H9 (cell line): ENCODE results near the gene SAP25. TPM values are rescaled to one million over a fixed set of nuclear protein-coding genes. Genes with fewer than 3 reads are reported as not detected.

Experiments
- DNase-seq: peaks from one replicate; pipeline ENCODE4 v3.0.0-alpha.2; 2017
- H2AFZ ChIP-seq: one replicate; pipeline ENCODE4 v1.6.1; 2013; ENCODE audit warnings: mild to moderate bottlenecking, low read length, control low read depth, moderate library complexity
- H2AK5ac ChIP-seq: 2 replicates; pipeline ENCODE4 v1.6.1; 2013; ENCODE audit warnings: low read length, control low read depth, mixed read lengths; ENCODE audit not compliant: insufficient read length
- H2BK120ac ChIP-seq: one replicate; pipeline ENCODE4 v1.6.1; 2013; ENCODE audit warnings: low read depth, mild to moderate bottlenecking, low read length, control low read depth, inconsistent platforms; ENCODE audit not compliant: poor library complexity, severe bottlenecking
- H2BK12ac ChIP-seq: 2 replicates; pipeline ENCODE4 v1.6.1; 2013; ENCODE audit warnings: low read length, control low read depth, mixed read lengths, low read depth; ENCODE audit not compliant: insufficient read length
- H2BK15ac ChIP-seq: 2 replicates; pipeline ENCODE4 v1.6.1; 2013; ENCODE audit warnings: low read depth, low read length, control low read depth
- H2BK20ac ChIP-seq: one replicate; pipeline ENCODE4 v1.6.1; 2013; ENCODE audit warnings: low read depth, mild to moderate bottlenecking, low read length, control low read depth, inconsistent platforms; ENCODE audit not compliant: poor library complexity, severe bottlenecking
- H2BK5ac ChIP-seq: 2 replicates; pipeline ENCODE4 v1.6.1; 2013; ENCODE audit warnings: low read length, control low read depth, mixed read lengths; ENCODE audit not compliant: insufficient read length
- H3K14ac ChIP-seq: 2 replicates; pipeline ENCODE4 v1.6.1; 2013; ENCODE audit warnings: low read length, control low read depth; ENCODE audit not compliant: insufficient read depth
- H3K18ac ChIP-seq: 2 replicates; pipeline ENCODE4 v1.6.1; 2013; ENCODE audit warnings: low read depth, mild to moderate bottlenecking, mixed read lengths, low read length, control low read depth; ENCODE audit not compliant: insufficient read length
- H3K23ac ChIP-seq: 2 replicates; pipeline ENCODE4 v1.6.1; 2013; ENCODE audit warnings: low read length, control low read depth, mixed read lengths, low read depth; ENCODE audit not compliant: insufficient read length
- H3K23me2 ChIP-seq: 2 replicates; pipeline ENCODE4 v1.6.1; 2013; ENCODE audit warnings: low read depth, mild to moderate bottlenecking, mixed read lengths, low read length, control low read depth; ENCODE audit not compliant: insufficient read length, poor library complexity, severe bottlenecking
- H3K27ac ChIP-seq: 2 replicates; pipeline ENCODE4 v1.5.1; 2013; ENCODE audit warnings: low read length, control low read depth, mixed read lengths, low read depth; ENCODE audit not compliant: insufficient read length
- H3K27me3 ChIP-seq: 2 replicates; pipeline ENCODE4 v1.6.1; 2013; ENCODE audit warnings: low read length, control low read depth, inconsistent platforms; ENCODE audit not compliant: insufficient read depth
- H3K4ac ChIP-seq: 2 replicates; pipeline ENCODE4 v1.6.1; 2013; ENCODE audit warnings: low read depth, mild to moderate bottlenecking, control low read depth, inconsistent platforms, low read length, moderate library complexity
- H3K4me1 ChIP-seq: 2 replicates; pipeline ENCODE4 v1.6.1; 2013; ENCODE audit warnings: low read length, control low read depth, inconsistent platforms; ENCODE audit not compliant: insufficient read depth
- H3K4me2 ChIP-seq: 2 replicates; pipeline ENCODE4 v1.6.1; 2013; ENCODE audit warnings: low read length, control low read depth, mixed read lengths; ENCODE audit not compliant: insufficient read length, insufficient read depth
- H3K56ac ChIP-seq: 2 replicates; pipeline ENCODE4 v1.6.1; 2013; ENCODE audit warnings: low read depth, mild to moderate bottlenecking, mixed read lengths, low read length, control low read depth; ENCODE audit not compliant: insufficient read length
- H3K79me1 ChIP-seq: 2 replicates; pipeline ENCODE4 v1.6.1; 2013; ENCODE audit warnings: low read depth, mild to moderate bottlenecking, moderate library complexity, low read length, control low read depth, inconsistent platforms; ENCODE audit not compliant: insufficient read depth, poor library complexity, severe bottlenecking
- H3K79me2 ChIP-seq: 2 replicates; pipeline ENCODE4 v1.6.1; 2013; ENCODE audit warnings: low read length, control low read depth, inconsistent platforms; ENCODE audit not compliant: insufficient read depth
- H3K9ac ChIP-seq: 2 replicates; pipeline ENCODE4 v1.6.1; 2013; ENCODE audit warnings: low read length, control low read depth, mixed read lengths; ENCODE audit not compliant: insufficient read length; ENCODE audit errors: extremely low read depth
- H3K9me3 ChIP-seq: one replicate; pipeline ENCODE4 v1.6.1; 2013; ENCODE audit warnings: low read depth, low read length, inconsistent platforms; ENCODE audit not compliant: control insufficient read depth
- H3T11ph ChIP-seq: one replicate; pipeline ENCODE4 v1.6.1; 2013; ENCODE audit warnings: mild to moderate bottlenecking, low read length, control low read depth, inconsistent platforms
- H4K20me1 ChIP-seq: one replicate; pipeline ENCODE4 v1.6.1; 2013; ENCODE audit not compliant: control insufficient read depth, insufficient read length, insufficient read depth
- H4K5ac ChIP-seq: 2 replicates; pipeline ENCODE4 v1.6.1; 2013; ENCODE audit warnings: low read depth, mild to moderate bottlenecking, mixed read lengths, low read length, control low read depth; ENCODE audit not compliant: insufficient read length
- H4K8ac ChIP-seq: replicated peaks from 2 replicates; pipeline ENCODE4 v1.6.1; 2013; ENCODE audit warnings: low read length, control low read depth, mixed read lengths, low read depth; ENCODE audit not compliant: insufficient read length
- H4K91ac ChIP-seq: 2 replicates; pipeline ENCODE4 v1.6.1; 2013; ENCODE audit warnings: low read depth, mild to moderate bottlenecking, moderate library complexity, mixed read lengths, low read length, control low read depth; ENCODE audit not compliant: insufficient read length
- H3K27ac Mint-ChIP-seq, 3 experiments: 2 replicates in 2 of 3; 3 replicates in 1 of 3; pipeline ENCODE4 v1.8.0; 2020 to 2021; ENCODE audit warnings: mixed read lengths in 3 of 3, mild to moderate bottlenecking in 1 of 3, moderate library complexity in 1 of 3
- H3K27me3 Mint-ChIP-seq: 2 replicates; pipeline ENCODE4 v1.8.0; 2021; ENCODE audit warnings: low read depth, mild to moderate bottlenecking, moderate library complexity, mixed read lengths
- H3K36me3 Mint-ChIP-seq, 3 experiments: 2 replicates in 2 of 3; 3 replicates in 1 of 3; pipeline ENCODE4 v1.8.0; 2020 to 2021; ENCODE audit warnings: low read depth in 3 of 3, mixed read lengths in 3 of 3; ENCODE audit not compliant: insufficient read depth in 1 of 3
- H3K4me1 Mint-ChIP-seq, 2 experiments: 2 replicates each; pipeline ENCODE4 v1.8.0; 2020; ENCODE audit warnings: mixed read lengths in 2 of 2
- H3K4me3 Mint-ChIP-seq, 2 experiments: 2 replicates in 1 of 2; 3 replicates in 1 of 2; pipeline ENCODE4 v1.8.0; 2020 to 2021; ENCODE audit warnings: mild to moderate bottlenecking in 2 of 2, mixed read lengths in 2 of 2, moderate library complexity in 1 of 2
- H3K9me3 Mint-ChIP-seq, 2 experiments: 2 replicates in 1 of 2; 3 replicates in 1 of 2; pipeline ENCODE4 v1.8.0; 2020; ENCODE audit warnings: mild to moderate bottlenecking in 2 of 2, mixed read lengths in 2 of 2, moderate library complexity in 1 of 2
- CTCF ChIP-seq: fragments of 200-600 bp; sonication (generic); conservative IDR thresholded peaks from 3 replicates; pipeline ENCODE4 v1.8.0; 2021; ENCODE audit warnings: antibody characterized with exemption, mild to moderate bottlenecking
- WGBS: extraction: QIAGEN DNeasy Blood & Tissue Kit; methylation state at CpG from one replicate; pipeline ENCODE4 v1.1.7; 2013; ENCODE audit warnings: missing lambda C conversion rate, low lambda C conversion rate, mixed read lengths; ENCODE audit not compliant: insufficient read length; ENCODE audit errors: extremely low coverage; 5-methylcytosine and 5-hydroxymethylcytosine counted together
- total RNA-seq: library from RNA; stranded (reverse); gene quantifications from 2 replicates; pipeline ENCODE4 v1.2.1, GENCODE V29; 2021

The SAP25 gene
- total RNA-seq, 1 experiment from 2014 or later = 4.2 TPM

DNA sequence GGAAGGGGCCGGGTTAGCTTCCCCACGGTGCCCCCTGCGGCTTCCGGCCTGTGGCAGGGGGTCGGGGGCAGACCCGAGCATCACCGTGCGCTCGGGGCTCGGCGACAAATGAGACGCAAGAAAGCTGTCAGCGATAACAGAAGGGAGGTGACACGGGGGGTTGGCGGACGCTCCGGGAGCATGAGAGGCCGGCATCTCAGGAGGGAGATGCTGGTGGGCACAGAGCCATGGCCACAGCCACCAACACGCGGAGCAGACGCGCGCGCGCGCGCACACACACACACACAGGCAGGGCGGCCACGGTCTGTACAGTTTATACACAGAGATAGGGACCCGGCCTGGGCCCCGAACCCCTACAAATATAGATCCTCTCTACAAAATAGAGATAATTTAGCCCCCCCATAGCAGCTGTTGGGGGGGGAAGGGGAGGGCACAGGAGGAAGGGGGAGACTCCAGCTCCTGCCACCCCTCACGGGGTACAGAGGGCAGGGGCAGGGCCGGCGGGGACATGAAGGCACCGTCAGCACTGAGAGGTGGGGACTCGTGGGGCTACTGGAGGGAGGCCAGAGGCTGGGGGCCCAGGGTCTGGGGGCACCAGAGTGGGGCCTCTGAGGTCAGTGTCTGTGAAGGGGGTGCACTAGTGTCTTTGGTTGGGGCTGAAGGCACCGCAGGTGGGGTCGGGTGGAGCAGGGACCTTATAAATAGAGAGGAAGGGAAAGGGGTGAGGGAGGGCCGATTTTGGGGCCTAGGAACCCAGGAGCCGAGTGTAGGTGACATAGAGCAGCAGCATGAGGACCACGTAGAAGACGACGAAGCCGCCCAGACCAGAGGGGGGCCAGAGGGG, 884 bp upstream of the SAP25 start:
- H3K9ac ChIP-seq = no peak overlapping the region
- no peak overlapping the region for H2BK20ac ChIP-seq
- H3K27ac ChIP-seq = no peak overlapping the region
- H2AFZ ChIP-seq = no peak overlapping the region
- H3K9me3 Mint-ChIP-seq = no peaks in the 10 kb centered on the region
- no peak overlapping the region for H2BK5ac ChIP-seq
- H3K4me1 Mint-ChIP-seq = peaks cover 17 to 19% of the 10 kb centered on the region in 2 experiments
- no peak overlapping the region for H3T11ph ChIP-seq
- H2BK15ac ChIP-seq = no peak overlapping the region
- H4K5ac ChIP-seq = no peak overlapping the region
- peak; percentile 22 for DNase-seq
- H3K4me2 ChIP-seq = no peak overlapping the region
- H3K18ac ChIP-seq = no peak overlapping the region
- no peaks in the 10 kb centered on the region for H3K79me2 ChIP-seq
- H3K79me1 ChIP-seq = no peaks in the 10 kb centered on the region
- H3K23ac ChIP-seq = no peak overlapping the region
- no peak overlapping the region for H2BK120ac ChIP-seq
- peaks cover 8% of the 10 kb centered on the region for H3K23me2 ChIP-seq
- H2AK5ac ChIP-seq = no peak overlapping the region
- TF ChIP-seq CTCF = no peak
- no peak overlapping the region for H2BK12ac ChIP-seq
- H4K91ac ChIP-seq = no peak overlapping the region
- H3K36me3 Mint-ChIP-seq = peaks cover 9 to 27% (median 23%) of the 10 kb centered on the region in 3 experiments; a peak in 6 of 7 replicates
- H3K56ac ChIP-seq = no peak overlapping the region
- H3K4me1 ChIP-seq = peaks cover 5% of the 10 kb centered on the region; the same call in 1 of the 2 replicates
- H3K9me3 ChIP-seq = no peaks in the 10 kb centered on the region
- no peak overlapping the region for H4K8ac ChIP-seq
- no CpG with 5 or more reads among the region's 44 CpGs for WGBS
- H3K14ac ChIP-seq = no peak overlapping the region
- no peaks in the 10 kb centered on the region for H4K20me1 ChIP-seq
- no peaks in the 10 kb centered on the region for H3K27me3 ChIP-seq
- H3K4me3 Mint-ChIP-seq = no peak overlapping the region
- H3K4ac ChIP-seq = no peak overlapping the region
- H3K27ac Mint-ChIP-seq = peak overlapping the region in 1 of 3 experiments; percentile 76; a peak in 1 of 7 replicates
- peaks cover 5% of the 10 kb centered on the region for H3K27me3 Mint-ChIP-seq
